Mucosa of descending colon (tissue), 3 donors: ENCODE measurements around the gene NR3C1. TPM values are rescaled to one million over a fixed set of nuclear protein-coding genes. Genes with fewer than 3 reads are reported as not detected.

Source experiments
- ATAC-seq: fragments of 200-7000 bp; cut with Tn5 transposase; one replicate; pipeline ENCODE4 v1.9.1; 2020; ENCODE audit warnings: mild to moderate bottlenecking, moderate library complexity
- DNase-seq, 3 donors: peaks; one replicate each; pipeline ENCODE4 v3.0.0-alpha.2; 2020
- H3K36me3 ChIP-seq: fragments of 200-600 bp; one replicate; pipeline ENCODE4 v1.8.0; 2021; ENCODE audit warnings: low read depth, mild to moderate bottlenecking
- H3K4me1 ChIP-seq: fragments of 200-600 bp; one replicate; pipeline ENCODE4 v1.8.0; 2021; ENCODE audit warnings: low read depth, mild to moderate bottlenecking
- H3K4me3 ChIP-seq: fragments of 200-600 bp; one replicate; pipeline ENCODE4 v1.8.0; 2021; ENCODE audit warnings: mild to moderate bottlenecking
- H3K9me3 ChIP-seq: fragments of 200-600 bp; one replicate; pipeline ENCODE4 v1.8.0; 2021; ENCODE audit warnings: mild to moderate bottlenecking
- intact Hi-C, 2 donors: fragments of 100-400 bp; cut with DNase I in 1 of 2; cut with micrococcal nuclease in 1 of 2; formaldehyde crosslinking; loops; one replicate each; pipeline versions ENCODE4 v1.11.0 to v1.11.1; 2022; cut with DNase I, micrococcal nuclease
- total RNA-seq, 3 donors: library from RNA; stranded (reverse); fragmentation: NEBNext Ultra II Directional in 2 of 3; extraction: Animal tissue kit (Norgen Biotek cat#: 25700) in 2 of 3; gene quantifications; one replicate each; pipeline versions ENCODE4 v1.2.1 to v1.2.4, GENCODE V29; 2021 to 2023
- TF ChIP-seq, protein P1 (sequence below): fragments of 200-600 bp; IDR thresholded peaks from one replicate; pipeline ENCODE4 v1.8.0; 2022; ENCODE audit warnings: antibody characterized with exemption, mild to moderate bottlenecking
- donor health status: DM: no; HTN: no; CAD: no; lungs with moderate emphysema.
- donor health status: DM: no; HTN: no; CAD: no.
- donor health status: DM: no; HTN: yes; CAD: no.

Gene NR3C1
- total RNA-seq, 3 donors from 2014 or later = 25.6 to 59.0 (median 27.7) TPM

DNA sequence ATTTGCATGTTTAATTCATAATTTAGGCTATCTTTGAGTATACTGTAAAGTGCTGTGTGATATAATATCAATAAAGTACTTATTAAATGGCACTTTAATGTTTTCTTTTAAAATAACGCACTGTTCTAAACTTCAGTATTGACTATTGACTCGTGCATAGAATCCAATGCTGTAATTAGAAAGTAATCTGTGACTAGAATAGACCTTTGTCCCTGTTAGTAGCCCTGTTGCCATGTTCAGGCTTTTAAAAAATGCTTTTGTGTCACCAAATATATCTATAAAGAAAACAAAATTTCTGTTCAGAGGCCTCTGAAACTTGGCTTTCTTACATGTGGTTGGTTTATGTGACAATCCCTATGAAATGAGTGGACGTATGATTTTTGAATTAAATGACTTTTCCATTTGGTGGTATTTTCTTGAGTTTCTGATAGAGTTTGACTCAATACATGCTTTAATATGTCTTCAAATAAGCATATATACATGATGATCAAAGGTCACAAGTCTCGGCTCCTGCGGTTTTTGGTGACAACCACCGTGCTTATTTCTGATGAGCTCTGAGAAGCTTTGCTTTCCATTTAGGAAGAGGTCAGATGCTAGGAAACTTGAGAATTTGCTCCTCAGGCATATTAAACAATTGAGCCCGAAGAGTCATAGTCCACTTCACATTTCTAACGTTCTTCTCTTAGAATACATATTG is 174.7 kb downstream of the NR3C1 start:
- intact Hi-C loops = no loop called here
- H3K4me3 ChIP-seq = no peak overlapping the region
- H3K4me1 ChIP-seq = no peaks in the 10 kb centered on the region
- no peaks in the 10 kb centered on the region for H3K36me3 ChIP-seq
- H3K9me3 ChIP-seq = no peaks in the 10 kb centered on the region
- ATAC-seq = no peak
- DNase-seq = no peak
- TF ChIP-seq, protein P1, sequence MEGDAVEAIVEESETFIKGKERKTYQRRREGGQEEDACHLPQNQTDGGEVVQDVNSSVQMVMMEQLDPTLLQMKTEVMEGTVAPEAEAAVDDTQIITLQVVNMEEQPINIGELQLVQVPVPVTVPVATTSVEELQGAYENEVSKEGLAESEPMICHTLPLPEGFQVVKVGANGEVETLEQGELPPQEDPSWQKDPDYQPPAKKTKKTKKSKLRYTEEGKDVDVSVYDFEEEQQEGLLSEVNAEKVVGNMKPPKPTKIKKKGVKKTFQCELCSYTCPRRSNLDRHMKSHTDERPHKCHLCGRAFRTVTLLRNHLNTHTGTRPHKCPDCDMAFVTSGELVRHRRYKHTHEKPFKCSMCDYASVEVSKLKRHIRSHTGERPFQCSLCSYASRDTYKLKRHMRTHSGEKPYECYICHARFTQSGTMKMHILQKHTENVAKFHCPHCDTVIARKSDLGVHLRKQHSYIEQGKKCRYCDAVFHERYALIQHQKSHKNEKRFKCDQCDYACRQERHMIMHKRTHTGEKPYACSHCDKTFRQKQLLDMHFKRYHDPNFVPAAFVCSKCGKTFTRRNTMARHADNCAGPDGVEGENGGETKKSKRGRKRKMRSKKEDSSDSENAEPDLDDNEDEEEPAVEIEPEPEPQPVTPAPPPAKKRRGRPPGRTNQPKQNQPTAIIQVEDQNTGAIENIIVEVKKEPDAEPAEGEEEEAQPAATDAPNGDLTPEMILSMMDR = no peak
